Stromal cell of bone marrow (primary cell): ENCODE measurements around the gene GPC6.
A peak's percentile ranks its signal among the peaks of the same experiment; 100 is the strongest.

Experiments used
- DNase-seq: peaks from one replicate; pipeline ENCODE4 v3.0.0-alpha.2; 2012; ENCODE audit warnings: low read depth

Gene GPC6

GRCh38 chr13:93680329-93680728 lies 453.7 kb downstream of the GPC6 start:
- no peak for DNase-seq

GRCh38 chr13:93685900-93686299 lies 459.3 kb downstream of the GPC6 start:
- DNase-seq: no peak

GRCh38 chr13:93686399-93686798 lies 459.8 kb downstream of the GPC6 start:
- DNase-seq: no peak

GRCh38 chr13:93687261-93687660 lies 460.7 kb downstream of the GPC6 start:
- DNase-seq: peak; percentile 12

- no peak for DNase-seq
Observed at GRCh38 chr13:93689333-93689732, 462.7 kb downstream of the GPC6 start.

GRCh38 chr13:93690139-93690538 lies 463.5 kb downstream of the GPC6 start:
- DNase-seq: no peak

GRCh38 chr13:93698016-93698613 lies 471.5 kb downstream of the GPC6 start:
- no peak for DNase-seq

- peak; percentile 28 for DNase-seq
Observed at GRCh38 chr13:93700115-93700514, 473.5 kb downstream of the GPC6 start.

GRCh38 chr13:93708308-93709075 lies 481.9 kb downstream of the GPC6 start:
- DNase-seq: no peak

- no peak for DNase-seq
Observed at GRCh38 chr13:93709506-93710244, 483.1 kb downstream of the GPC6 start.

GRCh38 chr13:93714171-93714570 lies 487.6 kb downstream of the GPC6 start:
- DNase-seq: no peak

GRCh38 chr13:93715866-93716265 lies 489.3 kb downstream of the GPC6 start:
- DNase-seq: no peak

- no peak for DNase-seq
Observed at GRCh38 chr13:93716623-93717022, 490.0 kb downstream of the GPC6 start.

GRCh38 chr13:93721483-93721882 lies 494.9 kb downstream of the GPC6 start:
- no peak for DNase-seq

- no peak for DNase-seq
Observed at GRCh38 chr13:93723316-93723715, 496.7 kb downstream of the GPC6 start.

GRCh38 chr13:93724187-93724586 lies 497.6 kb downstream of the GPC6 start:
- no peak for DNase-seq

- DNase-seq: no peak
Observed at GRCh38 chr13:93726173-93726957, 499.8 kb downstream of the GPC6 start.

GRCh38 chr13:93727211-93728141 lies 500.9 kb downstream of the GPC6 start:
- no peak for DNase-seq

- no peak for DNase-seq
Observed at GRCh38 chr13:93729383-93729782, 502.8 kb downstream of the GPC6 start.

GRCh38 chr13:93730780-93731179 lies 504.2 kb downstream of the GPC6 start:
- DNase-seq: no peak

GRCh38 chr13:93732186-93732585 lies 505.6 kb downstream of the GPC6 start:
- no peak for DNase-seq
